Choroid plexus epithelial cell (primary cell): ENCODE results near the gene KIFAP3.

ENCODE experiments used
- DNase-seq: peaks from one replicate; pipeline ENCODE4 v3.0.0-alpha.2; 2010; ENCODE audit warnings: low read depth
- H3K4me3 ChIP-seq: 2 replicates; pipeline ENCODE4 v1.5.1; 2011; ENCODE audit warnings: low read depth, mild to moderate bottlenecking, control low read depth, low read length, moderate library complexity
- CTCF ChIP-seq: conservative IDR thresholded peaks from 2 replicates; pipeline ENCODE4 v1.5.1; 2011; ENCODE audit warnings: low read depth, mild to moderate bottlenecking, control low read depth, inconsistent platforms, low read length, moderate library complexity

KIFAP3 gene

DNA sequence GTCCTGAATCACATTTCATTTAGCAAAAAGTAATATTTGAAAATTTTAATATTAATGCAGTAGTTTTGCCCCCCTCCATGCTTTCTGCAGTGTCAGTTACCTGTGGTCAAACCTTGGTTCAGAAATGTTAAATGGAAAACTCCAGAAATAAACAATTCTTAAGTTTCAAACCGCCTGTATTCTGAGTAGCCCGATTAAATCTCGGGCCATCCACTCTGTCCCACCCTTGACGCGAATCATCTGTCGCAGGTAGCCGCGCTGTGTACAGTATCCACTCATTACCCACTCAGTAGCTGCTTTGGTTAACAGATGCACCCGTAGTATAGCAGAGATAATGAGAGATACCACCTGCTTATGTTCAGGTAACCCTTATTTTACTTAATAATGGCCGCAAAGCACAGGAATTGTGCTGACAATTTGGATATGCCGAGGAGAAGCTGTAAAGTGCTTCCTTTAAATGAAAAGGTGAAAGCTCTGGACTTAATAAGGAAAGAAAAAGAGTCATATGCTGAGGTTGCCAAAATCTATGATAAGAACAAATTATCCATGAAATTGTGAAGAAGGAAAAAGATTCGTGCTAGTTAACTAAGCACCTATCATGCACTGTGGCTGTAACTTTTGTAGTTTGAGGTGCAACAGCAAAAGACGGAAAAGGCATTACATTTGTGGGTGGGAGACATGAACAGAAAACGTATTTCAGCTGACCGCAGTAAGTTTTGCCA is 179.9 kb downstream of the KIFAP3 start:
- TF ChIP-seq CTCF = no peak
- peak overlapping the region; percentile 93 for H3K4me3 ChIP-seq
- DNase-seq = no peak

DNA sequence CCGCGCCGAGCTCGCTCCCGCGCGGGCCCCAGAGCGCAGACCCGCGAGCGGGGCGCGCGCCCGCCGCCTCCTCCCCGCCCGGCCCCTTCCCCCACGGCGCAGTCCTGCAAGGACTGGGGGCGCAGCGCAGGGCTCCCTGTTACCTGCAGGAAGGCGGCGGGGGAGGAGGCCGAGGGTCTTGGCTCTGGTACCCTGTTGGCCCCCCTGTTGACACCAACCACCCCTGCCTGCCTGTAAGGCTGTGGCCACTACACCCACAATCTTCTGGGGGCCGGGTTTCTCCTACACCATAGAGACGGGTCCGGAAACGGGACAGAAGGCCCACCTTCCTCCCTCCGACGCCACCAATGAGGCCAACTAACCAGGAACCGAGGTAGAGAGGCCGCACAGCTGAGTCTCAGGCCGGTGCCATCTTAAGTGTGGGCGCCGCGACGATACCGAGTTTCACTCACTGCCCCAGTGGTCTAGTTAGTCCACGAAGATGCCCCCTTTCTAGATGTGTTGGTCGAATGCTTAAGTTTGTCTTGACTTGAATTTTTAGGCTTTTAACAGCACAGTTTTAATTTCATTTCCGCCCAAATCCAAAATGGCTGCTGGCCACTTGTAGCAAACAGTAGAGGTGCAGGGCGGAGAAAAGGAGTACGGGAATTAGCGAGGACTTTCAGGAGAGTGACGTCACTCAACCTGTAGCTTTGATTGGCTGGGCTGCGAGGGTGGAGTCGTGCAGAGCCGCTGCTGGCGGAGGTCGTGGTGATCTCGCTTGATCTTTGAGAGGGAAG is 180.7 kb downstream of the KIFAP3 start, which contains the start of gene SCYL3:
Gene SCYL3, minus strand, starts transcription at position 252 of the 779 bp plus-strand sequence. CDS start 5,056 bp downstream, outside the sequence.
- TF ChIP-seq CTCF = no peak
- peak; percentile 99 for DNase-seq
- peak within 1 kb of the TSS; percentile 93 for H3K4me3 ChIP-seq

GRCh38 chr1:169892927-169893644 is 181.4 kb downstream of the KIFAP3 start:
- peak; percentile 46 for DNase-seq
- no peak for TF ChIP-seq CTCF
- H3K4me3 ChIP-seq = peak overlapping the region; percentile 93

- no peak for TF ChIP-seq CTCF
- no peak for DNase-seq
- H3K4me3 ChIP-seq = peak overlapping the region; percentile 93
Observed at GRCh38 chr1:169892176-169892926, 182.1 kb downstream of the KIFAP3 start.

DNA sequence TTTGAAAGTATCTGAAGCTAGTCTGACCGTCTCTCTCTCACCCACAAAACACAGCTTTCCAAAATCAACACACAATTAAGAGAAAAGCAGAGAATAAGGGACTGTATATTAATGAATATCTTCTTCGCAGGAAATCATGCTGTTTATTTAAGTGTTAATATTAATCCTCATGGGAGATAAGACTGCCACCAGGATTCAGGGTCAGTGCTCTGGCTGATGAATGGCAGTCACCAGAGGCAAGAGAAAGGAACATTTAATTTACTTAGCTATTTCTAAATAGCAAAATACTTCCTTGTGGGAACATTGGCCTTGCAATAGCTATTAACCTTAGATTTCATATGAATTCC is 183.0 kb downstream of the KIFAP3 start:
- no peak for TF ChIP-seq CTCF
- no peak overlapping the region for H3K4me3 ChIP-seq
- DNase-seq = no peak

DNA sequence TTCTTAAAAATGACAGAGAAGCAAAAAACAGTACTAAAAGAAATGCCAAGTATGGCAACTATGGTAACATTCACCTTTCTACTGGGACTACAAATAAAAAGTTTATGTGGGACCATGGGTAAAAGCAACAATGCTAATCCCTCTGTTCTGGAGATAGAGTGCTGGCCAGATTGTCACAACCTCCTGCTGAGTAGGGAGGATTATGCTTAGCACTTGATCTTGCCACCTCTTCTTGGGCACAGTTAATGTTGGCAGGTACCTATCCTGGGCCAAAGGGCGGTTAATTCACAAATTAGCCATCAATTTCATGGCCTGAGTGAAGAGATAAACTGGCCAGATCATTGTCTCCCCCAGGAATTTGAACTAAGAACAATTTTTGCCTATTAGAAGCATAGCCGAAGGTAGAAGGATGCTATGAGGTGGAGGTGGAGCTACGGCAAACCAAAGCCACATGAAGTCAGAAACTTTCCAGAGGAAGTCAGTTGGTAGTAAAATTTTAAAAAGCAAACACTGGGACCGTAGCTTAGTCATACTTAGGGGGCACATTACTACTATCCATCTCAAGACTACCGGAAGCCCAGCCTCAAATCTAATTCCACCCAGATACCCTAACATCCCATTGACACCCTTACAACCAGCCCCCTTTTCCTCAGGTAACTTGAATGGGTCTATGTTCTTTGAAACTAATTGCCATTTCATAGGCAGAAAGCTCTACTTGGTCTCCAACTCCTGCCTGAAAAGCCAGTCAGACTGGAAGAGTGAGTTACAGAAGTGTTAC is 183.5 kb downstream of the KIFAP3 start:
- no peak for TF ChIP-seq CTCF
- no peak overlapping the region for H3K4me3 ChIP-seq
- no peak for DNase-seq
